ENCODE results near the gene SPI1. TPM values are rescaled to one million over a fixed set of nuclear protein-coding genes. Genes with fewer than 3 reads are reported as not detected.

Gene SPI1
- total RNA-seq, 1 donor from 2014 or later, result not detected

DNA sequence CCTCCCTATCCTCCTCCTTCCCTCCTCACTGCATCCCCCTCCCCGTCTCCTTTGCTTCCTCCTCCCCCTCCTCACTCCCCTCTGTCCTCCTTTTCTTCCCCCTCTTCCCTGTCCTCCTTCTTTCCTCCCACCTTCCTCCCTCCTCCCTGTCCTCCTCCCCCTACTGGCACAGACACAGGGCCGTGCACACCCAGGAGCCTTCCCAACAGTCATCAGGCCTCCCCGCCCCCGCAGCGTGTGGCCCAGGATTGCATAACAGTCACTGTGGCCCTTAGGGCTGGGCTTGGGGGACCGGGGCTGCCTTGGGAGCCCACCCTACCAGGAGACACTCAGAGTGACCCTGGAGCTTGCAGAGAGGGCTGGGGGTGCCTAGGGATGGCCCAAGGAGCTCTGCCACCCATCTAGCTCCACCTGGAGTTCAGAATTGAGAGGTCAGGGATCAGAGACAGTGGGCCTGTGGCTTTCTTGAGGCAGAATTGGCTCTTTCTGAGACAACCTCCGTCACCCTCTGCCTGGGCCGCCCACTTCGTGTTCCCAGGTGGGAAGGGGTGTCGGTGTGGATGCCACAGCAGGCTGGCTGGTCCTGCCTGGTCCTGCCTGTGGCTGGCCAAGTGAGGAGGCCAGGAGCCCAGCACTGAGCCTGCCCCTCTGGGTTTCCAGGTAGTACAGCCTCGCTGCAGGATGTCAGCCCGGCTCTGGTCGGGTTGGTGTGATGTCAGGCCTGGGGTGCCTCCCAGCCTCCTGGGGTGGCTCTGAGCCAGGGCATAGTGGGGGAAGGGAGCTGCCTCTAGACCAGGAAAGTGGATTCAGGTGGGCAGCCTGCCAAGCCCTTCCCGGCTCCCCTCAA, 1.6 kb downstream of the SPI1 start:
- no peak overlapping the region for H3K27ac Mint-ChIP-seq (ENCODE audit: unreplicated experiment)
- H3K4me1 ChIP-seq (ENCODE audit: insufficient read depth, low read length), result peaks cover 6% of the 10 kb centered on the region
- no peaks in the 10 kb centered on the region for H3K9me3 Mint-ChIP-seq (ENCODE audit: unreplicated experiment)
- H3K27me3 Mint-ChIP-seq (ENCODE audit: low read depth, unreplicated experiment), result no peaks in the 10 kb centered on the region
- FAIRE-seq (no peak), DNase-seq (ENCODE audit: low read depth) (no peak)
- H3K79me2 ChIP-seq (ENCODE audit: insufficient read depth, low read length), result no peaks in the 10 kb centered on the region
- no peaks in the 10 kb centered on the region for H3K27me3 ChIP-seq (ENCODE audit: insufficient read depth, low read length)
- no peak overlapping the region for H3K4me2 ChIP-seq (ENCODE audit: low read length)
- H3K4me3 Mint-ChIP-seq (ENCODE audit: unreplicated experiment), result no peak overlapping the region
- no peak overlapping the region for H3K4me3 ChIP-seq (ENCODE audit: insufficient read depth, low read depth, low read length)
- H3K36me3 Mint-ChIP-seq (ENCODE audit: low read depth, unreplicated experiment), result no peaks in the 10 kb centered on the region
- no peak overlapping the region for H2AFZ ChIP-seq (ENCODE audit: low read depth, low read length)
- no peaks in the 10 kb centered on the region for H3K36me3 ChIP-seq (ENCODE audit: insufficient read depth, low read length)
- H3K9me3 ChIP-seq (ENCODE audit: insufficient read depth, low read depth, low read length), result no peaks in the 10 kb centered on the region
- no peaks in the 10 kb centered on the region for H4K20me1 ChIP-seq (ENCODE audit: insufficient read depth, low read length)
- TF ChIP-seq, protein P1, sequence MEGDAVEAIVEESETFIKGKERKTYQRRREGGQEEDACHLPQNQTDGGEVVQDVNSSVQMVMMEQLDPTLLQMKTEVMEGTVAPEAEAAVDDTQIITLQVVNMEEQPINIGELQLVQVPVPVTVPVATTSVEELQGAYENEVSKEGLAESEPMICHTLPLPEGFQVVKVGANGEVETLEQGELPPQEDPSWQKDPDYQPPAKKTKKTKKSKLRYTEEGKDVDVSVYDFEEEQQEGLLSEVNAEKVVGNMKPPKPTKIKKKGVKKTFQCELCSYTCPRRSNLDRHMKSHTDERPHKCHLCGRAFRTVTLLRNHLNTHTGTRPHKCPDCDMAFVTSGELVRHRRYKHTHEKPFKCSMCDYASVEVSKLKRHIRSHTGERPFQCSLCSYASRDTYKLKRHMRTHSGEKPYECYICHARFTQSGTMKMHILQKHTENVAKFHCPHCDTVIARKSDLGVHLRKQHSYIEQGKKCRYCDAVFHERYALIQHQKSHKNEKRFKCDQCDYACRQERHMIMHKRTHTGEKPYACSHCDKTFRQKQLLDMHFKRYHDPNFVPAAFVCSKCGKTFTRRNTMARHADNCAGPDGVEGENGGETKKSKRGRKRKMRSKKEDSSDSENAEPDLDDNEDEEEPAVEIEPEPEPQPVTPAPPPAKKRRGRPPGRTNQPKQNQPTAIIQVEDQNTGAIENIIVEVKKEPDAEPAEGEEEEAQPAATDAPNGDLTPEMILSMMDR (IDR thresholded peaks at IDR 0.05; ENCODE audit: insufficient read depth, low read depth, low read length), result no peak
- TF ChIP-seq EZH2 (IDR thresholded peaks at IDR 0.05; ENCODE audit: insufficient read depth, low read length), result no peak
- peaks cover 11% of the 10 kb centered on the region for H3K4me1 Mint-ChIP-seq (ENCODE audit: low read depth, unreplicated experiment)
- H3K9ac ChIP-seq (ENCODE audit: low read length), result no peak overlapping the region
- no peak overlapping the region for H3K27ac ChIP-seq (ENCODE audit: low read depth, low read length)

GRCh38 chr11:47376107-47376524, 2.2 kb downstream of the SPI1 start:
- H3K27ac Mint-ChIP-seq (ENCODE audit: unreplicated experiment), result no peak overlapping the region
- H3K79me2 ChIP-seq (ENCODE audit: insufficient read depth, low read length), result no peaks in the 10 kb centered on the region
- H3K4me3 ChIP-seq (ENCODE audit: insufficient read depth, low read depth, low read length), result no peak overlapping the region
- DNase-seq (ENCODE audit: low read depth), result no peak
- no peaks in the 10 kb centered on the region for H3K9me3 Mint-ChIP-seq (ENCODE audit: unreplicated experiment)
- H3K27me3 Mint-ChIP-seq (ENCODE audit: low read depth, unreplicated experiment), result no peaks in the 10 kb centered on the region
- no peak overlapping the region for H3K4me2 ChIP-seq (ENCODE audit: low read length)
- no peak overlapping the region for H3K9ac ChIP-seq (ENCODE audit: low read length)
- H3K4me3 Mint-ChIP-seq (ENCODE audit: unreplicated experiment), result no peak overlapping the region
- H2AFZ ChIP-seq (ENCODE audit: low read depth, low read length), result no peak overlapping the region
- H3K36me3 ChIP-seq (ENCODE audit: insufficient read depth, low read length), result no peaks in the 10 kb centered on the region
- peaks cover 11% of the 10 kb centered on the region for H3K4me1 Mint-ChIP-seq (ENCODE audit: low read depth, unreplicated experiment)
- FAIRE-seq, result no peak
- H3K36me3 Mint-ChIP-seq (ENCODE audit: low read depth, unreplicated experiment), result no peaks in the 10 kb centered on the region
- H3K27me3 ChIP-seq (ENCODE audit: insufficient read depth, low read length), result no peaks in the 10 kb centered on the region
- no peak overlapping the region for H3K27ac ChIP-seq (ENCODE audit: low read depth, low read length)
- H3K4me1 ChIP-seq (ENCODE audit: insufficient read depth, low read length), result peaks cover 6% of the 10 kb centered on the region
- H3K9me3 ChIP-seq (ENCODE audit: insufficient read depth, low read depth, low read length), result no peaks in the 10 kb centered on the region
- TF ChIP-seq, protein P1 (IDR thresholded peaks at IDR 0.05; ENCODE audit: insufficient read depth, low read depth, low read length), result no peak
- TF ChIP-seq EZH2 (IDR thresholded peaks at IDR 0.05; ENCODE audit: insufficient read depth, low read length), result no peak
- no peaks in the 10 kb centered on the region for H4K20me1 ChIP-seq (ENCODE audit: insufficient read depth, low read length)

- DNase-seq (ENCODE audit: low read depth), result no peak
- Mint-ChIP-seq H3K36me3 (ENCODE audit: low read depth, unreplicated experiment) (no peaks in the 10 kb centered on the region), H3K27ac (ENCODE audit: unreplicated experiment) (no peak overlapping the region), H3K27me3 (ENCODE audit: low read depth, unreplicated experiment) (no peaks in the 10 kb centered on the region), H3K9me3 (ENCODE audit: unreplicated experiment) (no peaks in the 10 kb centered on the region), H3K4me1 (ENCODE audit: low read depth, unreplicated experiment) (peaks cover 11% of the 10 kb centered on the region), H3K4me3 (ENCODE audit: unreplicated experiment) (no peak overlapping the region)
- H4K20me1 ChIP-seq (ENCODE audit: insufficient read depth, low read length), result no peaks in the 10 kb centered on the region
- H3K4me1 ChIP-seq (ENCODE audit: insufficient read depth, low read length), result peaks cover 6% of the 10 kb centered on the region
- H3K79me2 ChIP-seq (ENCODE audit: insufficient read depth, low read length), result no peaks in the 10 kb centered on the region
- FAIRE-seq, result no peak
- H2AFZ ChIP-seq (ENCODE audit: low read depth, low read length), result no peak overlapping the region
- no peak overlapping the region for H3K27ac ChIP-seq (ENCODE audit: low read depth, low read length)
- no peaks in the 10 kb centered on the region for H3K9me3 ChIP-seq (ENCODE audit: insufficient read depth, low read depth, low read length)
- no peaks in the 10 kb centered on the region for H3K27me3 ChIP-seq (ENCODE audit: insufficient read depth, low read length)
- no peak overlapping the region for H3K4me3 ChIP-seq (ENCODE audit: insufficient read depth, low read depth, low read length)
- no peak overlapping the region for H3K9ac ChIP-seq (ENCODE audit: low read length)
- no peak for TF ChIP-seq EZH2 (IDR thresholded peaks at IDR 0.05; ENCODE audit: insufficient read depth, low read length)
- TF ChIP-seq, protein P1 (IDR thresholded peaks at IDR 0.05; ENCODE audit: insufficient read depth, low read depth, low read length), result no peak
- H3K36me3 ChIP-seq (ENCODE audit: insufficient read depth, low read length), result no peaks in the 10 kb centered on the region
- no peak overlapping the region for H3K4me2 ChIP-seq (ENCODE audit: low read length)
These were observed 2.7 kb downstream of the SPI1 start for GRCh38 chr11:47375546-47376085.

Measured in astrocyte (in vitro differentiated cells and primary cell).